Panc1 (cell line): ENCODE results near the gene ALG9. TPM values are rescaled to one million over a fixed set of nuclear protein-coding genes. Genes with fewer than 3 reads are reported as not detected.
"Not testable (repeated sequence)": the region's sequence is repeated elsewhere in the genome, so short reads cannot be mapped to it uniquely, and the experiment has no call there.

ENCODE experiments used
- ATAC-seq: fragments of 200-7000 bp; cut with Tn5 transposase; 2 replicates; pipeline ENCODE4 v1.9.1; 2020; ENCODE audit warnings: mild to moderate bottlenecking, moderate library complexity
- BruUV-seq: library from RNA; stranded (reverse); fragments of 400-500 nt; replicated peaks from 2 replicates; lab custom pipeline; 2021; lab: Mats Ljungman, UMichigan
- CTCF ChIA-PET: fragments of 300-600 bp; sonication (Branson Sonifier 250); formaldehyde crosslinking; loops from one replicate; lab custom pipeline; 2022; ENCODE audit warnings: antibody characterized with exemption; lab: Charles Lee
- POLR2A ChIA-PET: fragments of 300-600 bp; sonication (Branson Sonifier 250); formaldehyde crosslinking; loops from one replicate; lab custom pipeline; 2022; ENCODE audit warnings: antibody characterized with exemption; lab: Charles Lee
- DNase-seq: peaks from one replicate; pipeline ENCODE4 v3.0.0-alpha.2; 2010; ENCODE audit warnings: low read depth, low spot score
- H3K27ac ChIP-seq: 2 replicates; pipeline ENCODE4 v1.5.1; 2011; ENCODE audit warnings: mild to moderate bottlenecking, low read length, inconsistent platforms
- H3K27me3 ChIP-seq: fragments of 200-500 bp; sonication (Bioruptor generic); 2 replicates; pipeline ENCODE4 v1.6.0; 2014; ENCODE audit warnings: low read length, inconsistent platforms; ENCODE audit not compliant: control insufficient read depth, insufficient read depth
- H3K36me3 ChIP-seq: fragments of 200-500 bp; sonication (Bioruptor generic); 2 replicates; pipeline ENCODE4 v1.5.1; 2014; ENCODE audit warnings: inconsistent platforms, mild to moderate bottlenecking, low read length, moderate library complexity; ENCODE audit not compliant: control insufficient read depth, insufficient read depth
- H3K4me1 ChIP-seq: 2 replicates; pipeline ENCODE4 v1.5.1; 2011; ENCODE audit warnings: inconsistent platforms, mild to moderate bottlenecking, low read length, moderate library complexity; ENCODE audit not compliant: control insufficient read depth, insufficient read depth
- H3K4me3 ChIP-seq, 2 experiments: 2 replicates each; pipeline ENCODE4 v1.5.1; 2011 to 2012; ENCODE audit warnings: low read depth in 2 of 2, low read length in 2 of 2, mild to moderate bottlenecking in 2 of 2, inconsistent platforms in 1 of 2, moderate library complexity in 1 of 2
- H3K9me3 ChIP-seq: fragments of 200-500 bp; sonication (Bioruptor generic); 2 replicates; pipeline ENCODE4 v1.5.1; 2014; ENCODE audit warnings: low read depth, mild to moderate bottlenecking, inconsistent platforms, low read length, moderate library complexity; ENCODE audit not compliant: control insufficient read depth, insufficient read depth
- POLR2AphosphoS5 ChIP-seq: IDR thresholded peaks from 2 replicates; pipeline ENCODE4 v1.6.1; 2012; ENCODE audit warnings: mild to moderate bottlenecking, low read depth, low read length, moderate library complexity
- SIN3A ChIP-seq: IDR thresholded peaks from 2 replicates; pipeline ENCODE4 v1.6.1; 2012; ENCODE audit warnings: low read depth, mild to moderate bottlenecking, low read length, moderate library complexity, borderline replicate concordance; ENCODE audit not compliant: insufficient read depth
- TCF7L2 ChIP-seq: IDR thresholded peaks from 2 replicates; pipeline ENCODE4 v1.6.1; 2011; ENCODE audit warnings: mild to moderate bottlenecking, low read depth, low read length, inconsistent platforms
- in situ Hi-C: cut with HindIII; loops from 2 replicates; pipeline ENCODE4 v1.10.0; 2016; ENCODE audit warnings: low sequenced_read_pairs, low pct_unique_long_range_greater_than_20kb
- intact Hi-C: fragments of 100-400 bp; cut with micrococcal nuclease; formaldehyde crosslinking; loops from one replicate; pipeline ENCODE4 v1.10.0; 2022; ENCODE audit not compliant: unreplicated experiment
- total RNA-seq: library from RNA; stranded (reverse); gene quantifications from one replicate; pipeline ENCODE4 v1.2.1, GENCODE V29; 2021; ENCODE audit not compliant: unreplicated experiment
- TF ChIP-seq, protein P1 (sequence below): fragments of 450-650 bp; IDR thresholded peaks from 2 replicates; pipeline ENCODE4 v1.5.1; 2017; ENCODE audit warnings: mild to moderate bottlenecking
- TF ChIP-seq, protein P2 (sequence below), 2 experiments: IDR thresholded peaks; 2 replicates each; pipeline ENCODE4 v1.6.1; 2011 to 2012; ENCODE audit warnings: low read depth in 2 of 2, control low read depth in 1 of 2, low read length in 1 of 2, mild to moderate bottlenecking in 1 of 2, moderate library complexity in 1 of 2; ENCODE audit not compliant: insufficient read depth in 1 of 2

ALG9 gene
- total RNA-seq, 1 experiment from 2014 or later = 27.1 TPM

DNA sequence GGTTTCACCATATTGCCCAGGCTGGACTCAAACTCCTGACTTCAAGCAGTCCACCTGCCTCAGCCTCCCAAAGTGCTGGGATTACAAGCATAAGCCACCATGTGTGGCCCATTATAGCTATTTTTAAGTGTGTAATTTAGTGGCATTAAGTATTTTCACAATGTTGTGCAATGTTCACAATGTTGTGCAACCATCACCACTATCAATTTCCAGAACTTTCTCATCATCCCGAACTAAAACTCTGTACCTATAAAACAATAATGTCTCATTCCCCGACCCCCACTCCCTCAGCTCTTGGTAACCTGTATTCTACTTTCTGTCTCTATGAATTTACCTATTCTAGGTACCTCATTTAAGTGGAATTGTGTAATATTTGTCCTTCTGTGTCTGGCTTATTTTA, 15.5 kb upstream of the ALG9 start:
- intact Hi-C loops (no loop called here), in situ Hi-C loops (no loop called here)
- CTCF ChIA-PET = interaction anchor here (0.6 kb wide), 1 partner anchor 217 kb away, joined by 3 read pairs; no protein-coding TSS in a partner anchor

DNA sequence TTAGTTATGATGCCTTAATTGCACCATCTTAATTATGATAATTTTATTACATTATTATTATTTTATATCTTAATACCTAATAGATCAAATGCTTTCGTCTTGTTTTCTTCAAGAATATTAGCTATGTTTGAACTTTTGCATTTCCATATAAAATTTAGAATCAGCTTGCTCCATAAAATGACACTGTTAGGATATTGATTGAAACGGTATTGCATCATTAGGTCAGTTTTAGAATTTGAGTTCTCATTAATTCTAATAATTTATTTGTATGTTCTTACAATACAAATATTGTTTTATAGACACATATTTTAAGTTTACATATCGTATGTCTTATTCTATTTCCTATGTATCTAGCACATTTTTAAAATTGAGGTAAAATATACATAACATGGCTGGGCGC, 14.7 kb upstream of the ALG9 start:
- BruUV-seq = no TSS peak
- POLR2A ChIA-PET = no interaction called here
- TF ChIP-seq POLR2AphosphoS5 (no peak), SIN3A (no peak), TCF7L2 (no peak)
- TF ChIP-seq, protein P1, sequence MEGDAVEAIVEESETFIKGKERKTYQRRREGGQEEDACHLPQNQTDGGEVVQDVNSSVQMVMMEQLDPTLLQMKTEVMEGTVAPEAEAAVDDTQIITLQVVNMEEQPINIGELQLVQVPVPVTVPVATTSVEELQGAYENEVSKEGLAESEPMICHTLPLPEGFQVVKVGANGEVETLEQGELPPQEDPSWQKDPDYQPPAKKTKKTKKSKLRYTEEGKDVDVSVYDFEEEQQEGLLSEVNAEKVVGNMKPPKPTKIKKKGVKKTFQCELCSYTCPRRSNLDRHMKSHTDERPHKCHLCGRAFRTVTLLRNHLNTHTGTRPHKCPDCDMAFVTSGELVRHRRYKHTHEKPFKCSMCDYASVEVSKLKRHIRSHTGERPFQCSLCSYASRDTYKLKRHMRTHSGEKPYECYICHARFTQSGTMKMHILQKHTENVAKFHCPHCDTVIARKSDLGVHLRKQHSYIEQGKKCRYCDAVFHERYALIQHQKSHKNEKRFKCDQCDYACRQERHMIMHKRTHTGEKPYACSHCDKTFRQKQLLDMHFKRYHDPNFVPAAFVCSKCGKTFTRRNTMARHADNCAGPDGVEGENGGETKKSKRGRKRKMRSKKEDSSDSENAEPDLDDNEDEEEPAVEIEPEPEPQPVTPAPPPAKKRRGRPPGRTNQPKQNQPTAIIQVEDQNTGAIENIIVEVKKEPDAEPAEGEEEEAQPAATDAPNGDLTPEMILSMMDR = no peak
- TF ChIP-seq, protein P2, sequence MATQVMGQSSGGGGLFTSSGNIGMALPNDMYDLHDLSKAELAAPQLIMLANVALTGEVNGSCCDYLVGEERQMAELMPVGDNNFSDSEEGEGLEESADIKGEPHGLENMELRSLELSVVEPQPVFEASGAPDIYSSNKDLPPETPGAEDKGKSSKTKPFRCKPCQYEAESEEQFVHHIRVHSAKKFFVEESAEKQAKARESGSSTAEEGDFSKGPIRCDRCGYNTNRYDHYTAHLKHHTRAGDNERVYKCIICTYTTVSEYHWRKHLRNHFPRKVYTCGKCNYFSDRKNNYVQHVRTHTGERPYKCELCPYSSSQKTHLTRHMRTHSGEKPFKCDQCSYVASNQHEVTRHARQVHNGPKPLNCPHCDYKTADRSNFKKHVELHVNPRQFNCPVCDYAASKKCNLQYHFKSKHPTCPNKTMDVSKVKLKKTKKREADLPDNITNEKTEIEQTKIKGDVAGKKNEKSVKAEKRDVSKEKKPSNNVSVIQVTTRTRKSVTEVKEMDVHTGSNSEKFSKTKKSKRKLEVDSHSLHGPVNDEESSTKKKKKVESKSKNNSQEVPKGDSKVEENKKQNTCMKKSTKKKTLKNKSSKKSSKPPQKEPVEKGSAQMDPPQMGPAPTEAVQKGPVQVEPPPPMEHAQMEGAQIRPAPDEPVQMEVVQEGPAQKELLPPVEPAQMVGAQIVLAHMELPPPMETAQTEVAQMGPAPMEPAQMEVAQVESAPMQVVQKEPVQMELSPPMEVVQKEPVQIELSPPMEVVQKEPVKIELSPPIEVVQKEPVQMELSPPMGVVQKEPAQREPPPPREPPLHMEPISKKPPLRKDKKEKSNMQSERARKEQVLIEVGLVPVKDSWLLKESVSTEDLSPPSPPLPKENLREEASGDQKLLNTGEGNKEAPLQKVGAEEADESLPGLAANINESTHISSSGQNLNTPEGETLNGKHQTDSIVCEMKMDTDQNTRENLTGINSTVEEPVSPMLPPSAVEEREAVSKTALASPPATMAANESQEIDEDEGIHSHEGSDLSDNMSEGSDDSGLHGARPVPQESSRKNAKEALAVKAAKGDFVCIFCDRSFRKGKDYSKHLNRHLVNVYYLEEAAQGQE (IDR thresholded peaks at IDR 0.05; ENCODE audit: insufficient read depth in 1 of 2, low read depth in 2 of 2, low read length in 1 of 2) = no peak
- Histone ChIP-seq H3K27ac (no peak overlapping the region), H3K4me3 (no peak overlapping the region), H3K27me3 (no peaks in the 10 kb centered on the region), H3K4me1 (no peaks in the 10 kb centered on the region), H3K9me3 (no peaks in the 10 kb centered on the region), H3K36me3 (no peaks in the 10 kb centered on the region)
- no peak for DNase-seq
- ATAC-seq = no peak
- intact Hi-C loops (no loop called here), in situ Hi-C loops (no loop called here)
- CTCF ChIA-PET = no interaction called here

More for the DNA sequence above, 15.5 kb upstream of the ALG9 start:
- H3K36me3 ChIP-seq = no peaks in the 10 kb centered on the region
- H3K27ac ChIP-seq = no peak overlapping the region
- H3K27me3 ChIP-seq = no peaks in the 10 kb centered on the region
- no TSS peak for BruUV-seq
- POLR2A ChIA-PET = no interaction called here
- no peaks in the 10 kb centered on the region for H3K9me3 ChIP-seq
- H3K4me3 ChIP-seq = no peak overlapping the region
- DNase-seq = no peak
- ATAC-seq = no peak
- TF ChIP-seq TCF7L2 (no peak), SIN3A (no peak), POLR2AphosphoS5 (no peak)
- TF ChIP-seq, protein P2 (IDR thresholded peaks at IDR 0.05; ENCODE audit: insufficient read depth in 1 of 2, low read depth in 2 of 2, low read length in 1 of 2) = no peak
- TF ChIP-seq, protein P1 = no peak
- no peaks in the 10 kb centered on the region for H3K4me1 ChIP-seq

DNA sequence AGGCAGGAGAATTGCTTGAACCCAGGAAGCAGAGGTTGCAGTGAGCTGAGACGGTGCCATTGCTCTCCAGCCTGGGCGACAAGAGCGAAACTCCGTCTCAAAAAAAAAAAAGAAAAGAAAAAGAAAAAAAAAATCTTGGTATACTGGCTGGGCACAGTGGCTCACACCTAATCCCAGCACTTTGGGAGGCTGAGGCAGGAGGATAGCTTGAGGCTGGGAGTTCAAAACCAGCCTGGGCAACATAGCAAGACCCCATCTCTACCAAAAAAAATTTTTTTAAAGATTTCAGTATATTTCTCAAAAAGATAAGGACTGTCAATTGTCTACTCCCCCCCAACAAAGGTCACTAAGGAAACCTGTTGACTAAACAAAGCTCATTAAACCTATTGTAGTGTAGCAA, 13.7 kb upstream of the ALG9 start:
- CTCF ChIA-PET, in situ Hi-C loops, ATAC-seq, POLR2A ChIA-PET, H3K27ac ChIP-seq, H3K27me3 ChIP-seq, H3K4me1 ChIP-seq, BruUV-seq, intact Hi-C loops, H3K36me3 ChIP-seq, H3K9me3 ChIP-seq, DNase-seq, H3K4me3 ChIP-seq: not testable (repeated sequence)
